GM23248 (cell line): Measurements from ENCODE around the gene CLCNKB.

Source experiments
- EZH2 ChIP-seq: fragments of 200-600 bp; sonication (generic); IDR thresholded peaks from 2 replicates; pipeline ENCODE4 v1.6.1; 2018; ENCODE audit warnings: antibody characterized with exemption, mild to moderate bottlenecking; ENCODE audit not compliant: insufficient read depth, poor library complexity, severe bottlenecking
- EZH2phosphoT487 ChIP-seq: fragments of 200-600 bp; sonication (generic); IDR thresholded peaks from 2 replicates; pipeline ENCODE4 v1.6.1; 2018; ENCODE audit warnings: antibody characterized with exemption, moderate library complexity, mild to moderate bottlenecking, low read depth; ENCODE audit not compliant: insufficient read depth

DNA sequence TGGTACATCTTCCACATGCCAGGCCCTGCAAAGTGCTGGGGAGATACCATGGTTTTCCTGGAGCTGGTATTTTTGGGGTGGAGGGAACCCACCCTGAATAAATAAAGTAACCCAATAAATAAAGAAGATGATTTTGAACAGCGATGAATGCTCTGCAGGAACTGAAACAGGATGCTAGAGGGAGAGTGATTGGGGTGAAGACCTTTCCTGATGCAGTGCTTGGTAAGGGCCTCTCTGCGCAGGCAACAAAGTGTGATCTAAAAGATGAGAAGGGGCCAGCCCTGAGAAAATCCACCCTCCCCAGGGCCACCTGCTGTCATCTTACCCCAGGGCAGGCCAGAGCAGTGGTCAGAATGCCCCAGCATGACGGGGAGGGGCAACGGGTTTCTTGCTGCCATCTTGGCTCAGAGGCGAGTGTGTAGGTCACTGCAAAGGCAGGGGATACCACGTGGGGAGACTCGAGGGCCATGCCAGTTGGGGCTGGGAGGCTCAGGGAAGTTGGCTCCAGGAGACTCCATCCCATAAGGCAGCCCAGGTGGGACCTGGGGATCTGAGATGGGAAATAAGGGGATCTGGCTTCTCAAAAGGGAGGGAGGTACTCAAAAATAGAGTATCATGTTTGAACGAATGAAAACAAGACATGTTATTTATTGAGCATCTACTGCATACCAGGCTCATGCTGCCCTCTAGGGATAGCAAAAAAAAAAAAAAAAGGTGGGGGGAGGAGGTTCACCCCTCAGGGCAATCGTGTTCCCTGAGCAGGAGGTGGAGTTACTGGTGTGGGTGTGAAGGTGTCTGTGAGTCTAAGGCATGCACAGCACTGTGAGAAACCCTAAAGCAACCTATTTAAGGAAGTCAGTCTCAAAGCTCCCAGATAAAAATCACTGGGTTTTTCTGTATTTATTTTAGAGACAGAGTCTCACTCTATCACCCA, 36.8 kb upstream of the CLCNKB start:
- TF ChIP-seq EZH2phosphoT487, result no peak
- TF ChIP-seq EZH2, result no peak
